Measurements from ENCODE around the gene S100A5.
"Not testable (repeated sequence)": the region's sequence is repeated elsewhere in the genome, so short reads cannot be mapped to it uniquely, and the experiment has no call there.

Gene S100A5

DNA sequence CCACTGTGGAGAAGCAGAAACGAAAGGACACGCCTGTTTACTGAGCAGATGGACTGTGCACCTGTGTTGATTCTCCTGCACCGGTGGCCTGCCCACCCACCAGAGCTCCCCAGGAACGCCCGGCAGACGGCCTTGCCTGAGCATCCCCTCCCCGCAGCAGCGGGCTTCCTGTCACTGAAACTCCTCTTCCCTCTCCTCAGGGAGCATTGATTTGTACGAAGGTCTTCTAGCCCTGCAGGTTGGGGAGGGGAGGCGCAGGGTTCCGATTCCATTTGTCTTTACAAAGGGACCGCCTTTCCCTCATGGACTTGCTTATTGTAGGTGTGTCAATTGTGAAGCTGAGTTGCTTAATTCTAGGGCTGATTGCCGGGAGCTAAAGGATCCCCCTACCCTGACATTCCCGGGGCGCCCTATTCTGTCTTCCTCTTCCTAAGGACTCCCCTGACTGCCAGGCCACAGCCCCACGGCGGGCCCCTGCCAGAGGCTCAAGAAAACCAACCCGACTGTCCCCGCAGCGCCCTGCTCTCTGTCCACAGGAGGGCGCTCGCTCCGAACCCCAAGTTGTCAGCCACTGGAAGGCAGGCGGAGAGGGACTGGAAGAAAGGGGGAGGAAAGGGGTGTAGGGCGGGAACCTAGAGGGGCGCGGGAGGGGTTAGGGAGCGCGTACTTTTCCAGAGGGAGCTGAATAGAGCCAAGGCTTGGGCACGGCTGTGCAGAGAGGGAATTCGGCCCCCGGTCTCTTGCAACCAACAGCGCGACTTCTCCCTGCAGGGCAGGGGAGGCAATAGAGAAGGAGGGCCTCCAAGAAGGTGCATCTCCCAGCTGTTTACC is 7.8 kb downstream of the S100A5 start:
- DNase-seq: peak; percentile 81 to 90 (median 86)

GRCh38 chr1:153532181-153532580 is 8.6 kb downstream of the S100A5 start:
- DNase-seq: no peak

DNA sequence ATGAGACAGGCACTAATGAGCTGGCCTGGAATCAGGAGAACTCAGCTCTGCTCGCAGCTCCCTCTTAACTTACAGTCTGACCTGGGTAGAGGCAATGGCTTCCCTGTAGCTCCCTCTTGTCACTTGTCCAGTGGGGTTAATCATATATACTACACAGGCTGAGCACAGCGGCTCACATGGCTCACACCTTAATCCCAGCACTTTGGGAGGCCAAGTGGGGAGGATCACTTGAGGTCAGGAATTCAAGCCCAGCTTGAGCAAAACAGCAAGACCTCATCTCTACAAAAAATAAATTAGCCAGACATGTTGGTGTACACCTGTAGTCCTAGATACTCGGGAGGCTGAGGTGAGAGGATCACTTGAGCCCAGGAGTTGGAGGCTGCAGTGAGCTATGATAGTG is 9.1 kb downstream of the S100A5 start:
- DNase-seq: no peak

DNA sequence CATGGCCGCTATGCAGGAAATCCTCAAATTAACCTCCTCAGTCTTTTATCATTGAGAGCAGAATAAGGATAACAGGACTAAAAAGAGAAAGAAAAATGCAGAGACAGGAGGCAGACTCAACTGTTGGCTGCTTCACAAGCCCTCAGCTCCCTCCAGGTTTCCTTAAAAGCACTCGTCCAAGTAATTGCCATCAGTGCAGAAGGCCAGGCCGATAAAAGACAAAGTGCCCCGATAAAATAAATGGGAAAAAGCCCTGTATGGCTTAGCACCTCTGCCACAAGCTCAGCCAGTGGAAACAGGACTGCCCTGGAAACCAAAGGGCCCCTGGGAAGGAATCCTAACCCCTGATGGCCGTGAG is 13.1 kb downstream of the S100A5 start:
- peak in 1 of 3 donors; percentile 6 for DNase-seq

DNA sequence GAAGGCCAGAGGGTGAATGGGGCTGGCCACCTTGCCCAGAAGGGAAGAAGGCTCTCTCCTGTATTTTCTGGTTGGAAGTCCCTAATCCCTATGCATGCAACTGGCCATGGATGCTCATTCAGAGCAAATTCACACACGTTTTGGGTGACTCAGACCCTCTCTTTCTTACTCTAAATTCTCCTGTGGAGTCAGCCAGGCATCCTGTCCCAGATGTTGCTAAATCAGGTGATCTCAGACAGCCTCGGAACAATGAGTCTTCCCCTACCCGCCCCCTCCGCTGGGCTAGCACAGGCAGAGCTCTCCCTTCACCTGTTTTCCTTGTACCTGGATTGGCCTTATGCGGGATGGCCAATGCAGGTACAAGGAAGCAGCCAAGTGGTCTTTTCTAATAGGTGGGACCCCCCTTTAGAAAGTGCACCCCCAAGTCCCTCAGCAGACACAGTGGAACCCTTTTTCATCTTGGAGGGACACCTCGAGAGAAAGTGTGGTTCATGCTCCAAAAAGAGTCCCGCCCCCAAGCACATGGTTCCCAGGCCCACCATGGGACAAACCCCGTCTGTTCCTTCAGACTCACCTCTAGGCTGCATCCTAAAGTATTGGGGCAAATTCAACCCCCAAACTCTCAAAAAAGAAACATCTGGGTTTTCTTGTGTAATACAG is 13.6 kb downstream of the S100A5 start:
- peak in 1 of 3 donors; percentile 18 for DNase-seq

DNA sequence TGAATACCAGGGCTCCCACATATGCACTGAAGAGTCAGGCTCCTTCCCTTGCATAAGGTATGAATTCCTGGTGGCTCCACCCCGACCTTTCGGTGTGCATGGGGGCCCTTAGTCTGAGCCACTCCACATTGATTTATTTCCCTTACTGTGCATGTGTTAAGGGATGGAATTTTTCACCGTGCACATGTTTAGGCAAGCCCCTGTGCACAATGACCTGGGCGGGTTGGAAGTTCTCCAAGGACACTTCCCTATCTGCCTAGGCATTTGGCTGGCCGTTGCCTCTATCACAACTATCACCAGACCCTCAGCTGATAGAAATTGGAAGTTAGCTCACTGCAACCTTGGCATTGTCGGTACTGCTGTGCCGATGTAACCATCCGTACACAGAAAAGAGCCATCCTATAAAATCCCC is 14.6 kb downstream of the S100A5 start:
- DNase-seq: peak in 1 of 3 donors; percentile 51

DNA sequence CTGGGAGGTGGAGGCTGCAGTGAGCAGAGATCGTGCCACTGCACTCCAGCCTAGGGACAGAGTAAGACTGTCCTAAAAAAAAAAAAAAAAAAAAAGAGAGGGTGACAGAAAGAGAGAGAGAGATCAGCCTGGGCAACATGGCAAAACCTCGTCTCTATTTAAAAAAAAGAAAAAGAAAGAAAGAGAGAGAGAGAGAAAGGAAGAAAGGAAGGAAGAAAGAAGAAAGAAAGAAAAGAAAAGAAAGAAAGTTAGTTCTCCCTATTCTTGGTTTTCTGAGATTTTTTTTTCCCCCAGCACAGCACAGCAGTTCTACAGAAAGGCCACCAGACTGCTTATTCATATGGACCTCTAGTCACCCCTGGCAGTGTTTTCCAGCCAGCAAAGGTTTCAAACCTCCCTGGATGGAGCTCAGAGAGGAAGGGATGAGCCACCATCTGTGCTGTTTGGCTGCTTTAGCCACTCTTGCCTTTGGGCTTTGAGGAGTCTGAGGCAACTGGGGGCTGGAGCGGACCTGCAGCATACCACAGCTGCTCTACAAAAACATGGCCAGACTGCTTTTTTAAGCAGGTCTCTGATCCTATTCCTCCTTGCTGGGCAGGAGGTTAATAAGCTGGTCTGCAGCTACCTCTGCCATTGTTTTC is 15.5 kb downstream of the S100A5 start:
- peak in 1 of 3 donors; percentile 6 for DNase-seq

- DNase-seq: not testable (repeated sequence)
Observed at GRCh38 chr1:153522353-153523048, 18.2 kb downstream of the S100A5 start.

DNA sequence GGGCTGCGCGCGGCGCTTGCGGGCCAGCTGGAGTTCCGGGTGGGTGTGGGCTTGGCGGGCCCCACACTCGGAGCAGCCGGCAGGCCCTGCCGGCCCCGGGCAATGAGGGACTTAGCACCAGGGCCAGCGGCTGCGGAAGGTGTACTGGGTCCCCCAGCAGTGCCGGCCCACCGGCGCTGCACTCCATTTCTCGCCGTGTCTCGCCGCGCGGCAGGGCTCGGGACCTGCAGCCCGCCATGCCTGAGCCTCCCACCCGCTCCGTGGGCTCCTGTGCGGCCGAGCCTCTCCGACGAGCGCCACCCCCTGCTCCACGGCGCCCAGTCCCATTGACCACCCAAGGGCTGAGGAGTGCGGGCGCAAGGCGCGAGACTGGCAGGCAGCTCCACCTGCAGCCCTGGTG is 18.9 kb downstream of the S100A5 start:
- DNase-seq: not testable (repeated sequence)

- DNase-seq: no peak
Observed at GRCh38 chr1:153520818-153521476, 19.8 kb downstream of the S100A5 start.

DNA sequence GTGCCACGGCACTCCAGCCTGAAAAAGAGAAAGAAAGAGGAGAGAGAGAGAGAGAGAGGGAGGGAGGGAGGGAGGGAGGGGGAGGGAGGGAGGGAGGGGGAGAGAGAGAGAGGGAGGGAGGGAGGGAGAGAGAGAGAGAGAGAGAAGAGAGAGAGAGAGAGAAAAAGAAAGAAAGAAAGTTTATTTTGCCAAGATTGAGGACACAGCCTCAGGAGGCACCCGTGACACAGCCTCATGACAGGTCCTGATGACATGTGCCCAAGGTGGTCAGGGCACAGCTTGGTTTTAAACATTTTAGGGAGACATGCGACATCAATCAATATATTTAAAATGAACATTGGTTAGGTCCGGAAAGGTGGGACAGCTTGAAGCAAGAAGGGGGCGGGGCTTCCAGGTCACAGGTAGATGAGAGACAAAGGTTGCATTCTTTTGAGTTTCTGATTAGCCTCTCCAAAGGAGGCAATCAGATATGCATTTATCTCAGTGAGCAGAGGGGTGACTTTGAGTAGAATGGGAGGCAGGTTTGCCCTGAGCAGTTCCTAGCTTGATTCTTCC is 20.5 kb downstream of the S100A5 start:
- DNase-seq: not testable (repeated sequence)

DNA sequence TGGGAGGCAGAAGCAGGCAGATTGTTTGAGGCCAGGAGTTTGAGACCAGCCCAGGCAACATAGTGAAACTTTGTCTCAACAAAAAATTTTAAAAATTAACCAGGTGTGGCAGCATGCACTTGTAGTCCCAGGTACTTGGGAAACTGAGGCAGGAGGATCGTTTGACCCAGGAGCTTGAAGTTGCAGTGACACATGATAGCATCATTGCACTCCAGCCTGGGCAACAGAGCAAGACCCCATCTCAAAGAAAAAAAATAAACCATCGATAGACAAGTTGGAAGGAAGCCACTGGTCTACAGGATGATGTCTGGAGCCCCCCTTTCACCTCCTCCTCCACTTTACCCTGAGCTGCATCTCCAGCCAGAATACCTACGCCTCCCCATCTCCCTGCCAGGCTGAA is 21.5 kb downstream of the S100A5 start:
- DNase-seq: no peak

DNA sequence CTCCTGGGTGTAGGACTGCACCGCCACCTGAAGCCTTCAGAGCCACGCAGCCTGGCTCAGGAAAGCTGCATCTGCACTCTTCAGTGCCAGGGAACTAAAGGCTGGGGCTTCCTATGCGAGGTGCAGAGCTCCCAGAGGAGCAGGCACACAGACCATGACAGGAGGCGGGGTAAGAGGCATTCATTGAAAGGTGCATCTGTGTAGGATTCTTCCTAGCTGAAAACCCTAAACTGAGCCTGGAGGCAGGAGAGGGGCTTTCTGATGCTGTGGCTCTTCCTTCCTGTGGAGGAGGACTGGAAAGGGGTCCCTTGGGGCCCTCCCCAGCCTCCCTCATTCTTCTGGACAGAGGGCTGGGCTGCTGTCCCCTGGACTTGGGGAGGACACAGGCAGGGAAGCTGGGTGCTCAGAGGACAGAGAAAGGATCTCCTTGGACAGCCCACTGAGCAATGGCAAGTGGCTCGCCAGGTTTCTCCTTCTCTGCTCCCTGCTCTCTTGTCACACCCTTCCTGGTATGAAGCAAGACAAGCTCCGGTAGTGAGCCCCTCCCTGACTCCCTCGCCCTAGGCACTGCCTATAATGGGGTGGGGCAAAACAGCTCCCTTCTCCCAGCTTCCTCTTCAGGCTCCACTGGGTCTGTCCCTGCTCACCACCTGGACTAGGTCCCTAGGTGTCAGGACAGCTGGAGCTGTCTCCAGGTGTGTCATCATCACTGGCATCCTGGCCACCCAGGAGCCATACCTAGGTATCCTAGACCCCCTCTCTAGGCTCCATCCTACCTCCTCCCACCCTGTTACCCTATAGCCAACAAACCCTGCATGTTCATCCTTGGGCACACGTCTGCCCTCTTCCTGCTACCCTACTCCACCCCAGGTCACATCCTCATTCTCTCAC is 25.0 kb downstream of the S100A5 start:
- DNase-seq: peak in 1 of 3 donors; percentile 38

- DNase-seq: no peak
Observed at GRCh38 chr1:153513666-153514065, 27.1 kb downstream of the S100A5 start.

DNA sequence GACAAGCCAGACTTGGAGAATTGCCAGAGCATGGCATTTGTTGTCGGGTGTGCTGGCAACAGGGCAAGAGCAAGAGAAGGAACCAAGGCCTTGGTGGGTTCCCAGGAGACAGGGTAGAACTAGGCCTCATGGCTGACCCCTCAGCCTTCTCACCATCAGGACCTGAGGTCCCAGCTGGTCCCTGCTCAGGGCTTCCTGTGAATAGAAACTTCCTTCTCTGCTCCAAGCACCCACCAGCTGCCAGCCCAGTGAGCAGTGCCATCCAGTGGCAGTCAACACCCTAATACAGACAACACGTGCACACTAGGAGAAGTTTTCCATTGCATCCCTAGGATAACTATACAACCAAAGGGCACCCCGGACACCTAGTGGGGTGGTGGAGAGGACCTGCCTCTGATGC is 27.7 kb downstream of the S100A5 start:
- DNase-seq: peak in 1 of 3 donors; percentile 18

GRCh38 chr1:153510984-153511410 is 29.7 kb downstream of the S100A5 start:
- DNase-seq: peak; percentile 80 to 90 (median 84)

DNA sequence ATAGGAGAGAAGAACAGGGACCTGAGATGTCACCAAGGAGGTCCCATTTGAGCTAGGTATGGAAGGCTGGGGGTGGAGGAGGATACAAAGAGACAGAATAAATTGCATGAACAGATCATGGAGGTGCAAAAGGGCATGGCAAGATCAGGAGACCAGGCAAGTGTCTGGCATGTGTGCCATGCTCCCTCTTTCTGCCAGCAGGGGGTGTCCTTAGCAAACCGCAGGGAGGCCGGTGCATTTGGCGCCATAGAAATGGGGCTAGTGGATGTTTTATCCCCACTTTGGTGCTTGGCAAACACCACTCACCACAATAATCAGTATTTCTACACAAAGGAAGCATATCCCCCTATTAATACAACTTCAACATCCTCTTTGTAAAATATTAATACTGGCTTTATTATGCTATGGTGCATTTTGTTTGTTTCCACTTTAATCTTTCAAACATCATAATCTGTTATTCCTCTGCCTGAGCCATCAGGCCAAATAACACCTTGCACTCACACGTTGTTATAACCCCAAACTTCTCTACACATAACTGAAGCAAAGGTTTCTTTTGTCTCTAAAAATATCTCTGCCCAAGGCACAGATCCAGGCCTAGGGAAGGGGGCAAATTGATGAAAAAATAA is 30.9 kb downstream of the S100A5 start:
- peak; percentile 46 to 74 (median 67) for DNase-seq

- no peak for DNase-seq
Observed at GRCh38 chr1:153509036-153509435, 31.7 kb downstream of the S100A5 start.

DNA sequence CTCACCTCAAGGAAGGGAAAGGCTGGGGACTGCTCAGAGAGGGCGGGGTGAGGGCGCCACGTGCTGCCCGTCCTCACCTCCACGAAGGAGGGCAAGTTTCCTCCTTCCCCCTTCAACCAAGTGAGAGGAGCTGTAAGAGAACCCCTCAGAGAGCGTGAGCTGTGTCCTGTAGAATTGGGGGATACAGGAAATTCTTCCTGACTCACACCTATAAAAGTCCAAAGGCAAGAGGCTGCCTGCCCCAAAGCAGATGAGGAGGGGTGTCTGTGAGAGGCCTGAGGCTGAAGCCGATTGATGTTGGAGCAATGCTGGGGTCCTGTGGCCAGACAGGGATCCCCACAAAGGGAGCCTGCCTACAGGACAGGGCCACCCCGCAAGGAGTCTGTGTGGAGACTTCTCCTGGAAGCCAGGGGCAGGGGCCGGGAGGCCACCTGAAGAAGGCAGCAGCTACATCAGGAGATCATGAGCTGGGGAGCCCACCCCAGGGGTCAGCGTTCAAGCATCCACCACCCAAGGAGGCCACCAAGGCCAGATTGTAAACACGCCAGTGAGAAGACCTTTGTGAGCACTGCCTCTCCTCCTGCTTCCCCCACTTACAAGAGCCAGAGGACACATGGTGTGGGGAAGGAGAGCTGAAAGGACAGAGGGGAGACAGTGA is 32.7 kb downstream of the S100A5 start:
- no peak for DNase-seq

GRCh38 chr1:153506831-153507413 is 33.8 kb downstream of the S100A5 start:
- no peak for DNase-seq

Data from suppressor macrophage treated with lipopolysaccharide for 1 hour (primary cell).